Sciatic nerve (tissue), 2 donors: ENCODE measurements around the gene PLCD1. TPM values are rescaled to one million over a fixed set of nuclear protein-coding genes. Genes with fewer than 3 reads are reported as not detected.
"Not testable (repeated sequence)": the region's sequence is repeated elsewhere in the genome, so short reads cannot be mapped to it uniquely, and the experiment has no call there.

Experiments
- ATAC-seq: fragments of 200-7000 bp; cut with Tn5 transposase; one replicate; pipeline ENCODE4 v1.9.1; 2020; ENCODE audit warnings: mild to moderate bottlenecking, moderate library complexity
- DNase-seq: peaks from one replicate; pipeline ENCODE4 v3.0.0-alpha.2; 2020; ENCODE audit warnings: low spot score
- intact Hi-C: fragments of 100-400 bp; cut with DNase I; formaldehyde crosslinking; loops from one replicate; pipeline ENCODE4 v1.14.2; 2022
- total RNA-seq: library from RNA; stranded (reverse); fragmentation: NEBNext Ultra II Directional; extraction: Animal tissue kit (Norgen Biotek cat#: 25700); gene quantifications from one replicate; pipeline ENCODE4 v1.2.1, GENCODE V29; 2021
- donor health status: DM: no; HTN: no; CAD: no.
- donor health status: DM: no; HTN: no; CAD: no.

PLCD1 gene
- 40.7 TPM for total RNA-seq

- intact Hi-C loops, result no loop called here
- peak; percentile 91 for DNase-seq
- peak; percentile 73 for ATAC-seq
Observed at GRCh38 chr3:38029400-38030125, at the start of gene PLCD1. Gene PLCD1 (minus strand): TSS chr3:38029642. CDS start chr3:38029539, 103 bp downstream.

GRCh38 chr3:38077073-38077472 lies 47.6 kb upstream of the PLCD1 start:
- ATAC-seq, intact Hi-C loops, DNase-seq: not testable (repeated sequence)

GRCh38 chr3:38070013-38070412 lies 40.6 kb upstream of the PLCD1 start:
- ATAC-seq (no peak), DNase-seq (no peak)
- intact Hi-C loops, result no loop called here

GRCh38 chr3:38067508-38068233 lies 38.2 kb upstream of the PLCD1 start:
- ATAC-seq (no peak), DNase-seq (no peak)
- intact Hi-C loops, result no loop called here

- DNase-seq, ATAC-seq, intact Hi-C loops: not testable (repeated sequence)
Observed at GRCh38 chr3:38064453-38064852, 35.0 kb upstream of the PLCD1 start.

- intact Hi-C loops, result no loop called here
- no peak for DNase-seq
- ATAC-seq, result no peak
Observed at GRCh38 chr3:38062809-38063208, 33.4 kb upstream of the PLCD1 start.

- ATAC-seq (no peak), DNase-seq (no peak)
- intact Hi-C loops, result no loop called here
Observed at GRCh38 chr3:38059591-38059990, 30.1 kb upstream of the PLCD1 start.

- ATAC-seq, result no peak
- intact Hi-C loops, result no loop called here
Observed at GRCh38 chr3:38059148-38059547, 29.7 kb upstream of the PLCD1 start.

GRCh38 chr3:38054499-38055001 lies 25.1 kb upstream of the PLCD1 start:
- ATAC-seq, result no peak
- no peak for DNase-seq
- intact Hi-C loops, result no loop called here

More at GRCh38 chr3:38059148-38059547, 29.7 kb upstream of the PLCD1 start:
- no peak for DNase-seq

- ATAC-seq, result peak; percentile 30
- DNase-seq, intact Hi-C loops: not testable (repeated sequence)
Observed at GRCh38 chr3:38053813-38054498, 24.5 kb upstream of the PLCD1 start.

GRCh38 chr3:38053286-38053685 lies 23.8 kb upstream of the PLCD1 start:
- intact Hi-C loops, ATAC-seq, DNase-seq: not testable (repeated sequence)

- no peak for DNase-seq
- intact Hi-C loops, result no loop called here
- ATAC-seq, result no peak
Observed at GRCh38 chr3:38051131-38051530, 21.7 kb upstream of the PLCD1 start.

- ATAC-seq, result no peak
- intact Hi-C loops, result no loop called here
- no peak for DNase-seq
Observed at GRCh38 chr3:38049358-38050126, 20.1 kb upstream of the PLCD1 start.

- no peak for ATAC-seq
- DNase-seq, result no peak
- intact Hi-C loops, result no loop called here
Observed at GRCh38 chr3:38047896-38048295, 18.5 kb upstream of the PLCD1 start.

- ATAC-seq, result no peak
- intact Hi-C loops, result no loop called here
- DNase-seq, result no peak
Observed at GRCh38 chr3:38046821-38047220, 17.4 kb upstream of the PLCD1 start.

GRCh38 chr3:38046027-38046426 lies 16.6 kb upstream of the PLCD1 start:
- intact Hi-C loops, result no loop called here
- DNase-seq (no peak), ATAC-seq (no peak)

- ATAC-seq (no peak), DNase-seq (no peak)
- intact Hi-C loops, result no loop called here
Observed at GRCh38 chr3:38043486-38043885, 14.0 kb upstream of the PLCD1 start.

- DNase-seq (no peak), ATAC-seq (no peak)
- intact Hi-C loops, result no loop called here
Observed at GRCh38 chr3:38040401-38040800, 11.0 kb upstream of the PLCD1 start.

- ATAC-seq (peak; percentile 94), DNase-seq (peak; percentile 77)
- intact Hi-C loops, result no loop called here
Observed at GRCh38 chr3:38039899-38040261, 10.4 kb upstream of the PLCD1 start.
